Heart left ventricle (tissue), 13 donors: ENCODE data around the gene SLC7A6.

ENCODE experiments used
- CTCF ChIP-seq, 12 donors: fragments of 200-600 bp; sonication (generic) in 4 of 12; IDR thresholded peaks; one replicate each; pipeline versions ENCODE4 v1.5.0 to v1.8.0; 2018 to 2022; ENCODE audit warnings: antibody characterized with exemption in 12 of 12, mild to moderate bottlenecking in 5 of 12
- POLR2A ChIP-seq, 2 donors: fragments of 450-650 bp; IDR thresholded peaks; one replicate each; pipeline ENCODE4 v1.6.1; 2017; ENCODE audit warnings: antibody characterized with exemption in 2 of 2, mild to moderate bottlenecking in 2 of 2, moderate library complexity in 2 of 2
- donor health status: ischemic (EF 13 %, LVEDD 7.1; RV severe dilation, severe dysfunction).
- donor health status: DM: no; HTN: yes; CAD: no.
- donor health status: DM: no; HTN: no; CAD: no.
- donor health status: ischemic (EF 25% LVEDD 6.9; RV normal size, moderate dysfunction).
- donor health status: ischemic (EF 25% LVEDD 5.7; RV mildly dilated, moderate dysfunction).
- donor health status: ischemic (EF 35%, LVEDD 5.7; RV mildly dilated, moderate dysfunction).
- donor health status: nonischemic (EF 11% LVEDD 7.7; RV severe dilation, severe dysfunction).
- donor health status: DM: yes; HTN: yes; CAD: no.
- donor health status: PGD.
- donor health status: ischemic (EF 29% LVEDD 5.4; RV normal size, mild dysfunction).
- donor health status: nonischemic (EF 23%, LVEDD 6.1; RV moderate dilation, normal function).

- TF ChIP-seq POLR2A (IDR thresholded peaks at IDR 0.05) (no peak), CTCF (IDR thresholded peaks at IDR 0.05) (no peak)
Measured at GRCh38 chr16:68306633-68307032, 42.3 kb downstream of the SLC7A6 start.
